Duodenal mucosa (tissue), 2 donors: Measurements from ENCODE around the gene ALPI.

ENCODE experiments used
- H3K27ac ChIP-seq: one replicate; pipeline ENCODE4 v1.7.0; 2013; ENCODE audit warnings: low read depth, low read length
- H3K27me3 ChIP-seq, 2 donors: one replicate each; pipeline ENCODE4 v1.7.0; 2013; ENCODE audit warnings: low read length in 2 of 2, control low read depth in 1 of 2; ENCODE audit not compliant: insufficient read depth in 2 of 2, control insufficient read depth in 1 of 2
- H3K36me3 ChIP-seq, 2 donors: one replicate each; pipeline ENCODE4 v1.7.0; 2013; ENCODE audit warnings: low read length in 2 of 2, control low read depth in 1 of 2; ENCODE audit not compliant: insufficient read depth in 2 of 2, control insufficient read depth in 1 of 2
- H3K4me1 ChIP-seq, 2 donors: one replicate each; pipeline ENCODE4 v1.7.0; 2013; ENCODE audit warnings: low read length in 2 of 2, control low read depth in 1 of 2; ENCODE audit not compliant: insufficient read depth in 2 of 2, control insufficient read depth in 1 of 2
- H3K4me3 ChIP-seq, 2 donors: one replicate each; pipeline ENCODE4 v1.7.0; 2013; ENCODE audit warnings: low read length in 2 of 2, low read depth in 1 of 2
- H3K9ac ChIP-seq, 2 donors: one replicate each; pipeline ENCODE4 v1.7.0; 2013; ENCODE audit warnings: low read length in 2 of 2, low read depth in 1 of 2
- H3K9me3 ChIP-seq, 2 donors: one replicate each; pipeline ENCODE4 v1.7.0; 2013; ENCODE audit warnings: low read length in 2 of 2, control low read depth in 1 of 2; ENCODE audit not compliant: control insufficient read depth in 1 of 2

Gene ALPI

GRCh38 chr2:232501794-232502390 is 45.9 kb downstream of the ALPI start:
- Histone ChIP-seq H3K36me3 (no peaks in the 10 kb centered on the region), H3K4me3 (no peak overlapping the region), H3K27ac (no peak overlapping the region), H3K27me3 (peaks cover 25 to 33% of the 10 kb centered on the region in 2 donors), H3K9me3 (no peaks in the 10 kb centered on the region), H3K4me1 (no peaks in the 10 kb centered on the region), H3K9ac (no peak overlapping the region)

GRCh38 chr2:232502511-232502910 is 46.6 kb downstream of the ALPI start:
- Histone ChIP-seq H3K36me3 (no peaks in the 10 kb centered on the region), H3K27me3 (peaks cover 25 to 33% of the 10 kb centered on the region in 2 donors), H3K9ac (no peak overlapping the region), H3K4me1 (no peaks in the 10 kb centered on the region), H3K4me3 (no peak overlapping the region), H3K9me3 (no peaks in the 10 kb centered on the region), H3K27ac (no peak overlapping the region)

DNA sequence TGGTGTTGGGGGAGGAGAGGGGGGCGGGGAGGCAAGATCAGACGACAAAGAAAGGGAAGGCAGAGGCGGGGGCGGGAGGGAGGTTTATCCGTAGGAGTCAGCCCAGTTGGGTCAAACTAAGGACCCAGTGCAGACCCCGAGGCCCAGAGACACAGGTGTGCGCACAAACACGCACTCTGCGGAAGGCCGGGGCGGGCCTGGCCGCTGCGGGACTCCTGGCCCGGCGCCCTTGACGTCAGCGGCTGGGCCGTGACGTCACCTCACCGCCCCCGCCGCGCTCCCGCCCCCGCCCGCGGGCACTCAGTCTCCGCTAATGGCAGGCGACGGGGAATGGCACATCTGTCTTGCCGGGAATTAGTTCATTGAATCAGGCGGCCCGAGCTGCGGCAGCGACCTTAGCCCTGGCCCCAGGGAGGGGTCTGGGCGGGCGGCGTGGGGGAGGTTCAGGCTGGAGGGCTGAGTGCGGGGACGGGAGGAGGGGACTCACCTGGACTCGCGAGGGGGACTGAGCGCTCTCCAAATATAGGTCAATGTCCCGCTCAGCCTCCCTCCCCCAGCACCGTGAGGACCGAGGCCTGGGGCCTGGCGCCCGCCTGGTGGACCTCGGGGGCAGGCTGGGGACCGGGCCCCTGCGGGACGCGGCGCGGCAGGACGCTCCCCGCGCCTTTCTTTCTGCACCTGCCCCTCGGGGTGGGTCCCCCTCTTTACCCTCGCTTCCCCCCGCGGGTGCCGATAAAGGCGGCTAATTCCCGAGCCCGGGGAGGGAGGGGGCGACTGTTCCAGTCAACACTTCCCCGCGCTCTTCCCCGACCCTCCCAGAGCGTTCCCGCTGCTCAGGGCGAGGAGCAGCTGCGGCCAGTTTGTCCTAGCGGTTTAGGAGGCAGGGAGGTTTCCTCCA is 47.2 kb downstream of the ALPI start:
- H3K27me3 ChIP-seq, result peaks cover 25 to 33% of the 10 kb centered on the region in 2 donors
- H3K36me3 ChIP-seq, result no peaks in the 10 kb centered on the region
- H3K27ac ChIP-seq, result no peak overlapping the region
- peak overlapping the region; percentile 16 to 22 for H3K4me3 ChIP-seq
- H3K4me1 ChIP-seq, result no peaks in the 10 kb centered on the region
- H3K9ac ChIP-seq, result no peak overlapping the region
- no peaks in the 10 kb centered on the region for H3K9me3 ChIP-seq

DNA sequence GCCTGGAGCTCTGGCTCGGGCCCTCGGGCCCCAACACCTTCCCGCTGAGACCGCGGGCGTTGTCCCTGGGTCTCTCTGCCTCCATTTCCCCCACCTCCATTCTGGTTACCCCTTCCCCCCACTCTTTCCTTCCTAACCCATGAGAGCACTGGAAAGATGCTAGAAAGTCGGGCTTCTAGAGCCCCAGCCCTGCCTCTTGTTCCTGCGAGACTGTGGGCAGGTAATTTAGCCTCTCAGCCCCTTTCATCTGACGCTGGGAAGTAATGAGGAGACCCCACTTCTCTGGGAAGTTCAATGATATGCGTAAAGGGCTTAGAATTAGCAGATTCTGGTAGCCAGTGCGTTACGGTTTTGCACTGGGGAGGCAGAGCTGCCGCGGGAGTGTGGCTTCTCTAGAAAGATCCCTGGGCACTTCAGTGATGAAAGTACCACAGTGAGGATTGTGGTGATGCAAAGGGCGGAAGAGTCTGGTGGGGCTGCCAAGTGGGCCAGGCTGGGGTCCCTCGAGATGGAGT is 47.9 kb downstream of the ALPI start:
- Histone ChIP-seq H3K4me1 (no peaks in the 10 kb centered on the region), H3K27me3 (peaks cover 21 to 28% of the 10 kb centered on the region in 2 donors), H3K9ac (no peak overlapping the region), H3K9me3 (no peaks in the 10 kb centered on the region), H3K4me3 (no peak overlapping the region), H3K36me3 (no peaks in the 10 kb centered on the region), H3K27ac (no peak overlapping the region)

DNA sequence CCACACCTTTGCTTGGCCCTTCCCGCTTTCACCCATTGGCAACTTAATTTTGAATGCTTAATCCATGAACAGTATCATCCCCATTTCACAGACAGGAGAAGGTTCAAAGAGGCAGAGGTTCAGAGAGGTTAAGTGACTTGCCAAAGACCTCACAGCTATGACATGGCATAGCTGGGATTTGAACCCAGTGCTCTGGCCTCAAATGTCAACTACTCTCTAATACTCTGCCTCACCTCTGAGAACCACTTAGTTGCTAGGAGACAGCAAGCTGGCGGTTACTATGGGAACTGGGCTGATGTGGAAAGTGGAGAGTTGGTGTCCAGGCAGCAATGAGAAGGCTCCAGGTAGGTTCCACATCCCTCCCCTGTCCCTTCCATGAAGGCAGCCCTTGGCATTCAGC is 48.5 kb downstream of the ALPI start:
- Histone ChIP-seq H3K9me3 (no peaks in the 10 kb centered on the region), H3K27me3 (peaks cover 21 to 27% of the 10 kb centered on the region in 2 donors), H3K4me3 (no peak overlapping the region), H3K4me1 (no peaks in the 10 kb centered on the region), H3K9ac (no peak overlapping the region), H3K27ac (no peak overlapping the region), H3K36me3 (no peaks in the 10 kb centered on the region)

GRCh38 chr2:232505856-232506255 is 49.9 kb downstream of the ALPI start:
- H3K36me3 ChIP-seq, result no peaks in the 10 kb centered on the region
- no peak overlapping the region for H3K4me3 ChIP-seq
- H3K4me1 ChIP-seq, result no peaks in the 10 kb centered on the region
- H3K27ac ChIP-seq, result no peak overlapping the region
- no peak overlapping the region for H3K9ac ChIP-seq
- H3K9me3 ChIP-seq, result no peaks in the 10 kb centered on the region
- H3K27me3 ChIP-seq, result peaks cover 21 to 27% of the 10 kb centered on the region in 2 donors

GRCh38 chr2:232506709-232507108 is 50.8 kb downstream of the ALPI start:
- Histone ChIP-seq H3K36me3 (no peaks in the 10 kb centered on the region), H3K9ac (no peak overlapping the region), H3K27ac (no peak overlapping the region), H3K27me3 (peaks cover 21 to 27% of the 10 kb centered on the region in 2 donors), H3K9me3 (no peaks in the 10 kb centered on the region), H3K4me1 (no peaks in the 10 kb centered on the region), H3K4me3 (no peak overlapping the region)

DNA sequence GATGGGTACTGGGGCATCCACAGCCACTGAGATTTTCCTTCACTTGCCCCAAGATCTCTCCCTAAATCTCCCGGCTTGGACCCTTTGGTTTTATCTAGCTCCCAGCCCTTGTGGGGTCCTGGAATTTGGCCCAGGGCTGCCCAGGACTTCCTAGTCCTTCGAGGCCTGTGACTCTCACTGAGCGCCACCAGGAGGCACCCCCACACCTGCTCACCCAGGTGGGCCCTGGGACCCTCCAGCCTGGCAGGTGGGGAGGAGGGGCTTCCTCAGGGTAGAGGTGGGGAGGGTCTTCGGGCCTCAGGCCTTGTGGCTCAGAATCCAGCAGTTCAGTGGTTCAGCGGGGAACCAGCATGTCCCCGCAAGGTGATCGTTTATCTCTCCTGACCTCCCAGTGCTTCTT is 52.3 kb downstream of the ALPI start:
- Histone ChIP-seq H3K4me1 (no peaks in the 10 kb centered on the region), H3K36me3 (no peaks in the 10 kb centered on the region), H3K27ac (no peak overlapping the region), H3K9ac (no peak overlapping the region), H3K4me3 (no peak overlapping the region), H3K27me3 (peaks cover 17 to 19% of the 10 kb centered on the region in 2 donors), H3K9me3 (no peaks in the 10 kb centered on the region)
